Measurements from ENCODE around the gene NEK9.
A peak's percentile ranks its signal among the peaks of the same experiment; 100 is the strongest.

Gene NEK9

GRCh38 chr14:75063491-75064204 lies 63.2 kb downstream of the NEK9 start, which contains the start of gene ACYP1:
TSS of gene ACYP1 (minus strand) at chr14:75064024. CDS start at chr14:75063553, 471 bp downstream.
- peak; percentile 93 for DNase-seq

- no peak for DNase-seq
Observed at GRCh38 chr14:75063013-75063412, 63.8 kb downstream of the NEK9 start.

GRCh38 chr14:75060420-75060819 lies 66.4 kb downstream of the NEK9 start:
- no peak for DNase-seq

GRCh38 chr14:75059642-75060041 lies 67.2 kb downstream of the NEK9 start:
- no peak for DNase-seq

- DNase-seq: no peak
Observed at GRCh38 chr14:75054421-75054820, 72.4 kb downstream of the NEK9 start.

- DNase-seq: no peak
Observed at GRCh38 chr14:75053396-75054291, 73.2 kb downstream of the NEK9 start.

GRCh38 chr14:75051556-75051899 lies 75.3 kb downstream of the NEK9 start:
- no peak for DNase-seq

GRCh38 chr14:75050852-75051555 lies 75.8 kb downstream of the NEK9 start, which contains the start of gene MLH3:
TSS of gene MLH3 (minus strand) at chr14:75051467. CDS start at chr14:75049655, 1,812 bp downstream.
- DNase-seq: peak; percentile 95

- DNase-seq: no peak
Observed at GRCh38 chr14:75049731-75050201, 77.1 kb downstream of the NEK9 start.

- DNase-seq: no peak
Observed at GRCh38 chr14:75049136-75049535, 77.7 kb downstream of the NEK9 start.

GRCh38 chr14:75048101-75048500 lies 78.7 kb downstream of the NEK9 start:
- DNase-seq: no peak

- DNase-seq: no peak
Observed at GRCh38 chr14:75047506-75047905, 79.3 kb downstream of the NEK9 start.

GRCh38 chr14:75046899-75047298 lies 79.9 kb downstream of the NEK9 start:
- DNase-seq: no peak

- DNase-seq: no peak
Observed at GRCh38 chr14:75046275-75046674, 80.6 kb downstream of the NEK9 start.

GRCh38 chr14:75044752-75045151 lies 82.1 kb downstream of the NEK9 start:
- DNase-seq: no peak

- no peak for DNase-seq
Observed at GRCh38 chr14:75044322-75044721, 82.5 kb downstream of the NEK9 start.

GRCh38 chr14:75042035-75042434 lies 84.8 kb downstream of the NEK9 start:
- DNase-seq: no peak

GRCh38 chr14:75041613-75042012 lies 85.2 kb downstream of the NEK9 start:
- DNase-seq: no peak

- DNase-seq: no peak
Observed at GRCh38 chr14:75040959-75041358, 85.9 kb downstream of the NEK9 start.

GRCh38 chr14:75040507-75040906 lies 86.3 kb downstream of the NEK9 start:
- no peak for DNase-seq

GRCh38 chr14:75032939-75033338 lies 93.9 kb downstream of the NEK9 start:
- DNase-seq: no peak

GRCh38 chr14:75030147-75030546 lies 96.7 kb downstream of the NEK9 start:
- no peak for DNase-seq

All from NCI-H2107 (cell line).